ENCODE results near the gene RPL10A. TPM values are rescaled to one million over a fixed set of nuclear protein-coding genes. Genes with fewer than 3 reads are reported as not detected.

RPL10A gene
- total and polyA plus RNA-seq, 2 of the 13 experiments (the other 11 are each of a cell fraction or from before 2014, with no cell fraction given), result 1,854 to 2,726 TPM

GRCh38 chr6:35486005-35486925 is 18.1 kb downstream of the RPL10A start (continued):
- TF ChIP-seq ZSCAN30 (CRISPR knock-in tag; IDR thresholded peaks at IDR 0.05), result no peak
- no peak for TF ChIP-seq GTF3A (CRISPR knock-in tag; conservative IDR thresholded peaks at IDR 0.05)
- TF ChIP-seq, protein P1, sequence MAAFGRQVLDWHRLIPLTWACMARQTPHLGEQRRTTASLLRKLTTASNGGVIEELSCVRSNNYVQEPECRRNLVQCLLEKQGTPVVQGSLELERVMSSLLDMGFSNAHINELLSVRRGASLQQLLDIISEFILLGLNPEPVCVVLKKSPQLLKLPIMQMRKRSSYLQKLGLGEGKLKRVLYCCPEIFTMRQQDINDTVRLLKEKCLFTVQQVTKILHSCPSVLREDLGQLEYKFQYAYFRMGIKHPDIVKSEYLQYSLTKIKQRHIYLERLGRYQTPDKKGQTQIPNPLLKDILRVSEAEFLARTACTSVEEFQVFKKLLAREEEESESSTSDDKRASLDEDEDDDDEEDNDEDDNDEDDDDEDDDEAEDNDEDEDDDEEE (CRISPR knock-in tag; IDR thresholded peaks at IDR 0.05), result no peak
- TF ChIP-seq ZNF672 (CRISPR knock-in tag; IDR thresholded peaks at IDR 0.05), result no peak
- TF ChIP-seq ONECUT2 (CRISPR knock-in tag; IDR thresholded peaks at IDR 0.05), result no peak
- TF ChIP-seq, protein P2, sequence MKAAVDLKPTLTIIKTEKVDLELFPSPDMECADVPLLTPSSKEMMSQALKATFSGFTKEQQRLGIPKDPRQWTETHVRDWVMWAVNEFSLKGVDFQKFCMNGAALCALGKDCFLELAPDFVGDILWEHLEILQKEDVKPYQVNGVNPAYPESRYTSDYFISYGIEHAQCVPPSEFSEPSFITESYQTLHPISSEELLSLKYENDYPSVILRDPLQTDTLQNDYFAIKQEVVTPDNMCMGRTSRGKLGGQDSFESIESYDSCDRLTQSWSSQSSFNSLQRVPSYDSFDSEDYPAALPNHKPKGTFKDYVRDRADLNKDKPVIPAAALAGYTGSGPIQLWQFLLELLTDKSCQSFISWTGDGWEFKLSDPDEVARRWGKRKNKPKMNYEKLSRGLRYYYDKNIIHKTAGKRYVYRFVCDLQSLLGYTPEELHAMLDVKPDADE (CRISPR knock-in tag; IDR thresholded peaks at IDR 0.05), result no peak
- TF ChIP-seq ZNF354B (CRISPR knock-in tag; IDR thresholded peaks at IDR 0.05), result no peak
- peak; percentile 61 for TF ChIP-seq AGO2 (optimal IDR thresholded peaks at IDR 0.05; ENCODE audit: low read depth, low read length)
- no peak for TF ChIP-seq SAP130 (CRISPR knock-in tag; IDR thresholded peaks at IDR 0.05; ENCODE audit: low read depth)
